ENCODE data around the gene GARIN5A. TPM values are rescaled to one million over a fixed set of nuclear protein-coding genes. Genes with fewer than 3 reads are reported as not detected.

Gene GARIN5A
- total and polyA plus RNA-seq, 2 experiments from 2014 or later: 13.3 to 25.0 TPM

GRCh38 chr19:50480281-50481111 is 3.8 kb upstream of the GARIN5A start:
- ATAC-seq (no peak), DNase-seq (ENCODE audit: low spot score) (no peak)
- no peak overlapping the region for H3K4me3 ChIP-seq
- Mint-ChIP-seq H3K27ac (no peak overlapping the region), H3K9me3 (peaks cover 91% of the 10 kb centered on the region), H3K36me3 (ENCODE audit: low read depth) (peaks cover 43% of the 10 kb centered on the region), H3K4me3 (no peak overlapping the region), H3K4me1 (no peaks in the 10 kb centered on the region; the same call in 2 of the 3 replicates), H3K27me3 (ENCODE audit: insufficient read depth, low read depth, poor library complexity) (peaks cover 3% of the 10 kb centered on the region)
- H3K4me1 ChIP-seq (ENCODE audit: insufficient read depth): peaks cover 10% of the 10 kb centered on the region; the same call in 1 of the 2 replicates
- H3K27me3 ChIP-seq (ENCODE audit: insufficient read depth): no peaks in the 10 kb centered on the region
- 0 out of 2 replicates have a peak, but pooled peaks cover 2% of the 10 kb centered on the region for H3F3A ChIP-seq (replicated peaks; ENCODE audit: low read depth)
- H3K9me2 ChIP-seq (ENCODE audit: insufficient read depth): no peaks in the 10 kb centered on the region
- TF ChIP-seq, protein P1, sequence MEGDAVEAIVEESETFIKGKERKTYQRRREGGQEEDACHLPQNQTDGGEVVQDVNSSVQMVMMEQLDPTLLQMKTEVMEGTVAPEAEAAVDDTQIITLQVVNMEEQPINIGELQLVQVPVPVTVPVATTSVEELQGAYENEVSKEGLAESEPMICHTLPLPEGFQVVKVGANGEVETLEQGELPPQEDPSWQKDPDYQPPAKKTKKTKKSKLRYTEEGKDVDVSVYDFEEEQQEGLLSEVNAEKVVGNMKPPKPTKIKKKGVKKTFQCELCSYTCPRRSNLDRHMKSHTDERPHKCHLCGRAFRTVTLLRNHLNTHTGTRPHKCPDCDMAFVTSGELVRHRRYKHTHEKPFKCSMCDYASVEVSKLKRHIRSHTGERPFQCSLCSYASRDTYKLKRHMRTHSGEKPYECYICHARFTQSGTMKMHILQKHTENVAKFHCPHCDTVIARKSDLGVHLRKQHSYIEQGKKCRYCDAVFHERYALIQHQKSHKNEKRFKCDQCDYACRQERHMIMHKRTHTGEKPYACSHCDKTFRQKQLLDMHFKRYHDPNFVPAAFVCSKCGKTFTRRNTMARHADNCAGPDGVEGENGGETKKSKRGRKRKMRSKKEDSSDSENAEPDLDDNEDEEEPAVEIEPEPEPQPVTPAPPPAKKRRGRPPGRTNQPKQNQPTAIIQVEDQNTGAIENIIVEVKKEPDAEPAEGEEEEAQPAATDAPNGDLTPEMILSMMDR (conservative IDR thresholded peaks at IDR 0.05; ENCODE audit: low read depth in 2 of 2): no peak
- TF ChIP-seq EZH2phosphoT487 (IDR thresholded peaks at IDR 0.05; ENCODE audit: unreplicated experiment): no peak
- TF ChIP-seq NANOG (IDR thresholded peaks at IDR 0.05; ENCODE audit: borderline replicate concordance): no peak
- TF ChIP-seq ETS1 (IDR thresholded peaks at IDR 0.05): no peak
- TF ChIP-seq, protein P2, sequence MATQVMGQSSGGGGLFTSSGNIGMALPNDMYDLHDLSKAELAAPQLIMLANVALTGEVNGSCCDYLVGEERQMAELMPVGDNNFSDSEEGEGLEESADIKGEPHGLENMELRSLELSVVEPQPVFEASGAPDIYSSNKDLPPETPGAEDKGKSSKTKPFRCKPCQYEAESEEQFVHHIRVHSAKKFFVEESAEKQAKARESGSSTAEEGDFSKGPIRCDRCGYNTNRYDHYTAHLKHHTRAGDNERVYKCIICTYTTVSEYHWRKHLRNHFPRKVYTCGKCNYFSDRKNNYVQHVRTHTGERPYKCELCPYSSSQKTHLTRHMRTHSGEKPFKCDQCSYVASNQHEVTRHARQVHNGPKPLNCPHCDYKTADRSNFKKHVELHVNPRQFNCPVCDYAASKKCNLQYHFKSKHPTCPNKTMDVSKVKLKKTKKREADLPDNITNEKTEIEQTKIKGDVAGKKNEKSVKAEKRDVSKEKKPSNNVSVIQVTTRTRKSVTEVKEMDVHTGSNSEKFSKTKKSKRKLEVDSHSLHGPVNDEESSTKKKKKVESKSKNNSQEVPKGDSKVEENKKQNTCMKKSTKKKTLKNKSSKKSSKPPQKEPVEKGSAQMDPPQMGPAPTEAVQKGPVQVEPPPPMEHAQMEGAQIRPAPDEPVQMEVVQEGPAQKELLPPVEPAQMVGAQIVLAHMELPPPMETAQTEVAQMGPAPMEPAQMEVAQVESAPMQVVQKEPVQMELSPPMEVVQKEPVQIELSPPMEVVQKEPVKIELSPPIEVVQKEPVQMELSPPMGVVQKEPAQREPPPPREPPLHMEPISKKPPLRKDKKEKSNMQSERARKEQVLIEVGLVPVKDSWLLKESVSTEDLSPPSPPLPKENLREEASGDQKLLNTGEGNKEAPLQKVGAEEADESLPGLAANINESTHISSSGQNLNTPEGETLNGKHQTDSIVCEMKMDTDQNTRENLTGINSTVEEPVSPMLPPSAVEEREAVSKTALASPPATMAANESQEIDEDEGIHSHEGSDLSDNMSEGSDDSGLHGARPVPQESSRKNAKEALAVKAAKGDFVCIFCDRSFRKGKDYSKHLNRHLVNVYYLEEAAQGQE (IDR thresholded peaks at IDR 0.05; ENCODE audit: unreplicated experiment): no peak
- TF ChIP-seq ZNF114 (CRISPR knock-in tag; IDR thresholded peaks at IDR 0.05): no peak
- TF ChIP-seq JUNB (IDR thresholded peaks at IDR 0.05; ENCODE audit: unreplicated experiment): no peak
- no peak for TF ChIP-seq ZNF331 (CRISPR knock-in tag; IDR thresholded peaks at IDR 0.05; ENCODE audit: low read depth)
- no peak for TF ChIP-seq STAT1 (IDR thresholded peaks at IDR 0.05; ENCODE audit: unreplicated experiment)
- no peak for TF ChIP-seq EZH2 (IDR thresholded peaks at IDR 0.05; ENCODE audit: low read depth, unreplicated experiment)
- no peak for TF ChIP-seq CREB1 (CRISPR knock-in tag; IDR thresholded peaks at IDR 0.05; ENCODE audit: low read depth)
- TF ChIP-seq POLR2AphosphoS5 (IDR thresholded peaks at IDR 0.05; ENCODE audit: low read depth): no peak
- TF ChIP-seq ZNF462 (CRISPR knock-in tag; IDR thresholded peaks at IDR 0.05): no peak
- peaks cover 25% of the 10 kb centered on the region for H3K79me2 ChIP-seq (replicated peaks; ENCODE audit: insufficient read depth)
- H3K4me2 ChIP-seq: no peak overlapping the region
- H3K36me3 ChIP-seq (ENCODE audit: insufficient read depth): peaks cover 3% of the 10 kb centered on the region; the same call in 1 of the 2 replicates
- no peaks in the 10 kb centered on the region; the same call in 1 of the 2 replicates for H4K20me1 ChIP-seq (replicated peaks; ENCODE audit: insufficient read depth)
- no peak overlapping the region for H2AFZ ChIP-seq
- H3K27ac ChIP-seq (ENCODE audit: low read depth): no peak overlapping the region
